ENCODE measurements around the gene ETV1. TPM values are rescaled to one million over a fixed set of nuclear protein-coding genes. Genes with fewer than 3 reads are reported as not detected.

Gene ETV1
- total RNA-seq, 1 donor from 2014 or later = 89.0 TPM

GRCh38 chr7:13907831-13908230 is 81.6 kb downstream of the ETV1 start:
- peaks cover 7% of the 10 kb centered on the region for H3K36me3 ChIP-seq
- no peak overlapping the region for H3K27ac ChIP-seq
- no peaks in the 10 kb centered on the region for H3K9me3 ChIP-seq
- DNase-seq (no peak), ATAC-seq (no peak)
- no peaks in the 10 kb centered on the region for H3K4me1 ChIP-seq
- intact Hi-C loops (cut with DNase I) = no loop called here
- no peaks in the 10 kb centered on the region for H3K27me3 ChIP-seq (ENCODE audit: low read depth)
- no peak overlapping the region for H3K4me3 ChIP-seq
- TF ChIP-seq CTCF (IDR thresholded peaks at IDR 0.05) = no peak

DNA sequence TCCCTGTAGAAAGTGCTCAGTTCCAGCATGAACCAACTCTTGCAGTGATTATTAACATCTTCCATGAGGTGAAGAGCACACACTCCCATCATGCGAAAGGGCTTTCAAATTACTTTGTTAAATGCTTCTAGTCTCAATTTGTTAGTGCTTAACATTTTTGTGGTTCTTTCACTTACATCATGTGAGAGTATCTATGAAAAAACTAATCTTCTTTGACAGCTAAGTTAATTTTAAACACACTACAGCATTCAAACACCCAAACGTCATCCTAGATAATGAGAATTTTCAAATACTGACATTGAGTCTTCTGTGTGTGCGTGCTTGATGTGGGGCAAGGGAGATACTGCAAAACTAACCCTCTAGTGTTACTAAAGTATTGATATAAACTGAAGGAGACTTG is 84.8 kb downstream of the ETV1 start:
- no peak overlapping the region for H3K4me3 ChIP-seq
- no peaks in the 10 kb centered on the region for H3K9me3 ChIP-seq
- no peaks in the 10 kb centered on the region for H3K27me3 ChIP-seq (ENCODE audit: low read depth)
- H3K36me3 ChIP-seq = peaks cover 7% of the 10 kb centered on the region
- TF ChIP-seq CTCF (IDR thresholded peaks at IDR 0.05) = no peak
- no peak for ATAC-seq
- H3K27ac ChIP-seq = no peak overlapping the region
- no peak for DNase-seq
- intact Hi-C loops (cut with DNase I) = no loop called here
- no peaks in the 10 kb centered on the region for H3K4me1 ChIP-seq

DNA sequence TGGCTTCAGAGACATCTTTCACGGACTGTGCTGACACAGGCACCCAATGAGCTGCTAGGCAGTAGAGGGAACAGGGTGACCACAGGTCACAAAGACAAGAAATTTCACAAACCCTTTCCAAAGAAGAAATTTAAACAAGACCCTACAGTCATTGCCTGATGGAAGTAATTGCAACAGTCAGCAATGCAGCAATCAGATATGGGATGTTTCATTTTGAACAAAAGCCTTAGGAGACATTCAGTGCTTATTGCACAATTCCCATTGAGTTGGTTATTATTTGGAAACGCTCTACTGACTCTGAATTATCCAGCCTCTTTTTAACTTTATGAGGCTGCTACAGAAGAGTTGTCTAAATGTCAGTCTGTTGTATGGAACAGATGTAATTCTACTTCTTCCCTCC is 85.5 kb downstream of the ETV1 start:
- H3K4me1 ChIP-seq = no peaks in the 10 kb centered on the region
- intact Hi-C loops (cut with DNase I) = no loop called here
- H3K36me3 ChIP-seq = peaks cover under 1% of the 10 kb centered on the region
- no peak overlapping the region for H3K27ac ChIP-seq
- no peaks in the 10 kb centered on the region for H3K9me3 ChIP-seq
- ATAC-seq (peak in 1 of 2 donors; percentile 18), DNase-seq (no peak)
- no peak overlapping the region for H3K4me3 ChIP-seq
- H3K27me3 ChIP-seq (ENCODE audit: low read depth) = no peaks in the 10 kb centered on the region
- TF ChIP-seq CTCF (IDR thresholded peaks at IDR 0.05) = no peak

- intact Hi-C loops (cut with DNase I) = no loop called here
- no peak for ATAC-seq
Observed at GRCh38 chr7:13901577-13901976, 87.9 kb downstream of the ETV1 start.

DNA sequence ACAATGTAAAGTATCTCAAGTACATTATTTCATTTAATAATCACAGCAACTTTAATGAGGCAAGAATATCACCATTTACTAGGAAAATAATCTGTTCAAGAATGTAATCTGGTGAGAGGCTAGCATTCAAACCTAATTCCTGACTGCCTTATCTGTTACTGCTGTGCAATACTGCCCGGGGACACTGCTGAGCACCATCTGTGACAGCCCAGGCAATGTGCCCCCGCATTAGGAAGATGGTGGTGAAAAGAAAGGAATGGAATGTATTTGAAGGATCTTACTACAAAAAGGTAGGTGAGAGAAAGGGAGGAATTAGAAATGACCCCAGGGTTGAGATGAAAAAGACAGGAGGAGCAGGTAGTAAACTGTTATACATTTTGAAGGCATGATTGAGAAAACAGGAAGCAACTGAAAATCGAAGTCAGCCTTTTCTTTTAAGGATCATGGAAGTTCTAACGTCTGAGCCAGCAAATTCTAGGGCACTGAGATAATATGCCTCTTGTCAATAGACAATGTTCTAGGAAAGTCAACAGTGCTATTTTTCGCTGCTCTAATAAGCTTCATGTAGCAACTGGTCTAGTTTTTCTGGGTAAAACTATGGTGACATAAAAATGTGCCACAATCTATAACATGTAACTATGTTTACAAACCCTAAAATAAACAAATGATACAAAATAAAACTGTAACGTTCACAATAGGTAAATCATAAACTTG is 90.4 kb downstream of the ETV1 start:
- no peak for DNase-seq
- Histone ChIP-seq H3K36me3 (no peaks in the 10 kb centered on the region), H3K4me1 (no peaks in the 10 kb centered on the region), H3K4me3 (no peak overlapping the region), H3K9me3 (no peaks in the 10 kb centered on the region), H3K27ac (no peak overlapping the region), H3K27me3 (ENCODE audit: low read depth) (no peaks in the 10 kb centered on the region)
- no peak for TF ChIP-seq CTCF (IDR thresholded peaks at IDR 0.05)
- no peak for ATAC-seq
- intact Hi-C loops (cut with DNase I) = no loop called here

More at GRCh38 chr7:13901577-13901976, 87.9 kb downstream of the ETV1 start:
- no peaks in the 10 kb centered on the region for H3K9me3 ChIP-seq
- no peaks in the 10 kb centered on the region for H3K4me1 ChIP-seq
- H3K4me3 ChIP-seq = no peak overlapping the region
- no peak for TF ChIP-seq CTCF (IDR thresholded peaks at IDR 0.05)
- no peak for DNase-seq
- H3K27ac ChIP-seq = no peak overlapping the region
- no peaks in the 10 kb centered on the region for H3K27me3 ChIP-seq (ENCODE audit: low read depth)
- no peaks in the 10 kb centered on the region for H3K36me3 ChIP-seq

All from lower lobe of right lung (tissue), 2 donors.